Activated naive CD8-positive, alpha-beta T cell treated with anti-CD3 and anti-CD28 coated beads, Interleukin-2, amount 50 U/mL, for 16 hours (primary cell): ENCODE measurements around the gene CFAP99.

ENCODE experiments used
- DNase-seq: peaks from one replicate; pipeline ENCODE4 v3.0.0-alpha.2; 2020; ENCODE audit warnings: low read depth, low spot score

CFAP99 gene

GRCh38 chr4:2501034-2501594, 82.4 kb downstream of the CFAP99 start:
- DNase-seq: no peak

GRCh38 chr4:2503809-2504208, 85.1 kb downstream of the CFAP99 start:
- no peak for DNase-seq

GRCh38 chr4:2507259-2507658, 88.5 kb downstream of the CFAP99 start:
- no peak for DNase-seq

- no peak for DNase-seq
These were observed 89.1 kb downstream of the CFAP99 start for GRCh38 chr4:2507855-2508254.

GRCh38 chr4:2510351-2511259, 91.8 kb downstream of the CFAP99 start:
- DNase-seq: no peak

GRCh38 chr4:2511645-2512131, 92.9 kb downstream of the CFAP99 start:
- no peak for DNase-seq
